ENCODE measurements around the gene CELSR1.

CELSR1 gene

DNA sequence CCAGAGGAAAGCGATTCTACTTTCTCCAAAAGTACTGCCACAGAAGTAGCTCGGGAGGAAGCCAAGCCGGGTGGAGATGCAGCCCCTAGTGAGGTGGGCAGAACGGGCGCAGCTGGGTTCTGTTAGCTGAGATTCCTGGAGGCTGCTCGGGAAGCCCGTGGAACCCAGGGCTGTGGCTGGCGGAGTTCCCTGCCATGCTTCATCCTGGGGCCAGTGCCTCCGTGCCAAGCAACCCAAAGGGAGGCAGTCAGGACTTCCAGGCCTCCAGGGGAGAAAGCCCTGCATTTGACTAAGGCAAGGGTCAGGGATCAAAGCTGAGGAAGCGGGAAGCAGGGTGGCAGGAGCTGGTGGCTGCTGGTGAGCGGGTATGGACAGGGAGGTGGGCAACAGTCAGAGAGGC, 208.6 kb downstream of the CELSR1 start:
- no peaks in the 10 kb centered on the region for H3K27me3 ChIP-seq (ENCODE audit: insufficient read depth, poor library complexity, severe bottlenecking)
- no peak overlapping the region for H3K4me3 ChIP-seq (replicated peaks; ENCODE audit: insufficient read depth, low read length)
- no peak overlapping the region for H3K27ac ChIP-seq (replicated peaks)
- DNase-seq (ENCODE audit: low read depth in 1 of 2, low spot score in 1 of 2), result no peak
- TF ChIP-seq, protein P1, sequence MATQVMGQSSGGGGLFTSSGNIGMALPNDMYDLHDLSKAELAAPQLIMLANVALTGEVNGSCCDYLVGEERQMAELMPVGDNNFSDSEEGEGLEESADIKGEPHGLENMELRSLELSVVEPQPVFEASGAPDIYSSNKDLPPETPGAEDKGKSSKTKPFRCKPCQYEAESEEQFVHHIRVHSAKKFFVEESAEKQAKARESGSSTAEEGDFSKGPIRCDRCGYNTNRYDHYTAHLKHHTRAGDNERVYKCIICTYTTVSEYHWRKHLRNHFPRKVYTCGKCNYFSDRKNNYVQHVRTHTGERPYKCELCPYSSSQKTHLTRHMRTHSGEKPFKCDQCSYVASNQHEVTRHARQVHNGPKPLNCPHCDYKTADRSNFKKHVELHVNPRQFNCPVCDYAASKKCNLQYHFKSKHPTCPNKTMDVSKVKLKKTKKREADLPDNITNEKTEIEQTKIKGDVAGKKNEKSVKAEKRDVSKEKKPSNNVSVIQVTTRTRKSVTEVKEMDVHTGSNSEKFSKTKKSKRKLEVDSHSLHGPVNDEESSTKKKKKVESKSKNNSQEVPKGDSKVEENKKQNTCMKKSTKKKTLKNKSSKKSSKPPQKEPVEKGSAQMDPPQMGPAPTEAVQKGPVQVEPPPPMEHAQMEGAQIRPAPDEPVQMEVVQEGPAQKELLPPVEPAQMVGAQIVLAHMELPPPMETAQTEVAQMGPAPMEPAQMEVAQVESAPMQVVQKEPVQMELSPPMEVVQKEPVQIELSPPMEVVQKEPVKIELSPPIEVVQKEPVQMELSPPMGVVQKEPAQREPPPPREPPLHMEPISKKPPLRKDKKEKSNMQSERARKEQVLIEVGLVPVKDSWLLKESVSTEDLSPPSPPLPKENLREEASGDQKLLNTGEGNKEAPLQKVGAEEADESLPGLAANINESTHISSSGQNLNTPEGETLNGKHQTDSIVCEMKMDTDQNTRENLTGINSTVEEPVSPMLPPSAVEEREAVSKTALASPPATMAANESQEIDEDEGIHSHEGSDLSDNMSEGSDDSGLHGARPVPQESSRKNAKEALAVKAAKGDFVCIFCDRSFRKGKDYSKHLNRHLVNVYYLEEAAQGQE (IDR thresholded peaks at IDR 0.05; ENCODE audit: insufficient replicate concordance, low read depth), result no peak
- TF ChIP-seq GABPA (IDR thresholded peaks at IDR 0.05; ENCODE audit: low read depth) (no peak), POLR2AphosphoS5 (IDR thresholded peaks at IDR 0.05; ENCODE audit: low read depth) (no peak), CTCF (IDR thresholded peaks at IDR 0.05; ENCODE audit: insufficient read depth, low read length) (no peak), SPI1 (IDR thresholded peaks at IDR 0.05; ENCODE audit: borderline replicate concordance, low read depth) (no peak)

DNA sequence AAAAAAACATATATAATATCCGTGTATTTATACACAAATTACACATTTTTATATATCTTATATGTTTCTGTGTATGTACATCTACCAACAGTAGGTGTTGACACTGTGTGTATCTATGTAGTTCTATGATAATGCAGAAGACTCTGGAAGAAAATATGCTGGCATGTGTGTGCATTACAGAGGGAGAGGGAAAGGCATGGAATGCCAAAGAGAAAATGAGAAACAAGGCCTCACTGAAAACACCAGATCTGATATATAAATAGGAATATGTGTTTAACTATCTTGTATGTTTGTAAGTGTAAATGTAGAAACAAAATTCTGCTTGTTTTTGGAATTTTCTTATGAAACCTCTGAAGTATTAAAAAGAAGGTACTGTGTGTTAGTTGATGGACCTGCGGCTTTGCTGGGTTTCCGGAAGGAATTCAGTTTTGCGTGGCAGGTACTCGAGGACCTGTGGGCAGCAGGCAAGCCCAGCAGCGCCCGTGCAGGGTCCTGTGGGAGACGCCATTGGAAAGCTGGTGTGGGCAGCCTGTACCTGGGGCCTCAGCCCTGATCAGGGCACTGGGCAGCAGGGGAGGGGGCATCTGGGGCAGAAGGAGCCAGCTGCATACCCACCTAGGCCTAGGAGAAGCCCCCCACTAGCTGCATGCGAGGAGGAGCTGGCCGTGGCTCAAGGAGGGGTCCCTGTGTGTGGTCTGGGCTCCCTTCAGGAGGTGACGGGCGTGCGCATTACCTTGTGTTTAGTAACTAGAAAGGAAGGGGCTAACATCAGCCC, 209.5 kb downstream of the CELSR1 start:
- TF ChIP-seq POLR2AphosphoS5 (IDR thresholded peaks at IDR 0.05; ENCODE audit: low read depth), result no peak
- TF ChIP-seq, protein P1 (IDR thresholded peaks at IDR 0.05; ENCODE audit: insufficient replicate concordance, low read depth), result no peak
- TF ChIP-seq SPI1 (IDR thresholded peaks at IDR 0.05; ENCODE audit: borderline replicate concordance, low read depth), result no peak
- no peak for TF ChIP-seq CTCF (IDR thresholded peaks at IDR 0.05; ENCODE audit: insufficient read depth, low read length)
- TF ChIP-seq GABPA (IDR thresholded peaks at IDR 0.05; ENCODE audit: low read depth), result no peak
- H3K27ac ChIP-seq (replicated peaks), result no peak overlapping the region

GRCh38 chr22:46326066-46326680, 211.2 kb downstream of the CELSR1 start:
- TF ChIP-seq SPI1 (IDR thresholded peaks at IDR 0.05; ENCODE audit: borderline replicate concordance, low read depth) (no peak), POLR2AphosphoS5 (IDR thresholded peaks at IDR 0.05; ENCODE audit: low read depth) (no peak), GABPA (IDR thresholded peaks at IDR 0.05; ENCODE audit: low read depth) (no peak), CTCF (IDR thresholded peaks at IDR 0.05; ENCODE audit: insufficient read depth, low read length) (no peak)
- TF ChIP-seq, protein P1 (IDR thresholded peaks at IDR 0.05; ENCODE audit: insufficient replicate concordance, low read depth), result no peak

More for the DNA sequence above, 209.5 kb downstream of the CELSR1 start:
- Histone ChIP-seq H3K27me3 (ENCODE audit: insufficient read depth, poor library complexity, severe bottlenecking) (no peaks in the 10 kb centered on the region), H3K4me3 (replicated peaks; ENCODE audit: insufficient read depth, low read length) (no peak overlapping the region)
- DNase-seq (ENCODE audit: low read depth in 1 of 2, low spot score in 1 of 2), result no peak

More at GRCh38 chr22:46326066-46326680, 211.2 kb downstream of the CELSR1 start:
- Histone ChIP-seq H3K27ac (replicated peaks) (no peak overlapping the region), H3K27me3 (ENCODE audit: insufficient read depth, poor library complexity, severe bottlenecking) (no peaks in the 10 kb centered on the region), H3K4me3 (replicated peaks; ENCODE audit: insufficient read depth, low read length) (no peak overlapping the region)
- no peak for DNase-seq (ENCODE audit: low read depth in 1 of 2, low spot score in 1 of 2)
